SK-N-SH treated with all-trans-retinoic acid at 6 μM for 48 hours (cell line): ENCODE results near the gene ARHGAP33.

Experiments
- ATAC-seq: fragments of 200-7000 bp; cut with Tn5 transposase; 3 replicates; pipeline ENCODE4 v1.9.1; 2020; ENCODE audit warnings: mild to moderate bottlenecking, moderate library complexity
- ARNTL ChIP-seq: fragments of 450-650 bp; formaldehyde crosslinking; IDR thresholded peaks from 2 replicates; pipeline ENCODE4 v1.5.0; 2020; ENCODE audit warnings: low read depth, mild to moderate bottlenecking, moderate library complexity, borderline replicate concordance
- BACH2 ChIP-seq: fragments of 250-450 bp; sonication (Bioruptor Pico); IDR thresholded peaks from 2 replicates; pipeline ENCODE4 v1.9.0; 2021; ENCODE audit warnings: mild to moderate bottlenecking, borderline replicate concordance
- CSDC2 ChIP-seq: fragments of 250-450 bp; sonication (Bioruptor Pico); IDR thresholded peaks from 2 replicates; pipeline ENCODE4 v1.5.0; 2020; ENCODE audit warnings: mild to moderate bottlenecking, moderate library complexity
- GLIS3 ChIP-seq: fragments of 250-450 bp; sonication (Bioruptor Pico); IDR thresholded peaks from 2 replicates; pipeline ENCODE4 v1.5.0; 2020; ENCODE audit warnings: mild to moderate bottlenecking, moderate library complexity
- ISL1 ChIP-seq: fragments of 250-450 bp; sonication (Bioruptor Pico); IDR thresholded peaks from 2 replicates; pipeline ENCODE4 v2.1.2; 2022; ENCODE audit warnings: mild to moderate bottlenecking, moderate library complexity
- OSR1 ChIP-seq: fragments of 250-450 bp; sonication (Bioruptor Pico); IDR thresholded peaks from 2 replicates; pipeline ENCODE4 v1.8.0; 2022; ENCODE audit warnings: moderate library complexity, mild to moderate bottlenecking, inconsistent platforms
- PPARA ChIP-seq: fragments of 250-450 bp; sonication (Bioruptor Pico); IDR thresholded peaks from 2 replicates; pipeline ENCODE4 v1.5.0; 2020; ENCODE audit warnings: mild to moderate bottlenecking, borderline replicate concordance
- RARB ChIP-seq: fragments of 250-450 bp; sonication (Bioruptor Pico); IDR thresholded peaks from 2 replicates; pipeline ENCODE4 v1.8.0; 2021; ENCODE audit warnings: mild to moderate bottlenecking, moderate library complexity
- SNAI2 ChIP-seq: fragments of 250-450 bp; sonication (Bioruptor Pico); IDR thresholded peaks from 2 replicates; pipeline ENCODE4 v1.5.0; 2020; ENCODE audit warnings: mild to moderate bottlenecking, moderate library complexity
- TCF4 ChIP-seq: fragments of 250-450 bp; sonication (Bioruptor Pico); IDR thresholded peaks from 2 replicates; pipeline ENCODE4 v1.8.0; 2021; ENCODE audit warnings: mild to moderate bottlenecking, moderate library complexity, borderline replicate concordance
- TOX ChIP-seq: fragments of 250-450 bp; sonication (Bioruptor Pico); IDR thresholded peaks from 2 replicates; pipeline ENCODE4 v1.8.0; 2021; ENCODE audit warnings: mild to moderate bottlenecking, moderate library complexity, borderline replicate concordance
- ZC3H10 ChIP-seq: fragments of 250-450 bp; sonication (Bioruptor Pico); IDR thresholded peaks from 2 replicates; pipeline ENCODE4 v1.5.1; 2021; ENCODE audit warnings: mild to moderate bottlenecking, moderate library complexity
- ZFP3 ChIP-seq: fragments of 250-450 bp; sonication (Bioruptor Pico); IDR thresholded peaks from 2 replicates; pipeline ENCODE4 v1.5.0; 2020; ENCODE audit warnings: mild to moderate bottlenecking, moderate library complexity
- ZNF565 ChIP-seq: fragments of 450-650 bp; formaldehyde crosslinking; conservative IDR thresholded peaks from 2 replicates; pipeline ENCODE4 v1.5.0; 2020; ENCODE audit warnings: low read depth, mild to moderate bottlenecking, moderate library complexity
- ZNF70 ChIP-seq: fragments of 450-650 bp; formaldehyde crosslinking; IDR thresholded peaks from 2 replicates; pipeline ENCODE4 v1.5.0; 2020; ENCODE audit warnings: mild to moderate bottlenecking, moderate library complexity
- ZNF8 ChIP-seq: fragments of 450-650 bp; formaldehyde crosslinking; IDR thresholded peaks from 2 replicates; pipeline ENCODE4 v1.5.0; 2020; ENCODE audit warnings: mild to moderate bottlenecking, moderate library complexity
- TF ChIP-seq, protein P1 (sequence below): fragments of 250-450 bp; sonication (Bioruptor Pico); IDR thresholded peaks from 2 replicates; pipeline ENCODE4 v1.5.1; 2021; ENCODE audit warnings: mild to moderate bottlenecking, moderate library complexity
- TF ChIP-seq, protein P2 (sequence below): fragments of 250-450 bp; sonication (Bioruptor Pico); IDR thresholded peaks from 2 replicates; pipeline ENCODE4 v1.8.0; 2021; ENCODE audit warnings: low read depth, mild to moderate bottlenecking, moderate library complexity, borderline replicate concordance
- TF ChIP-seq, protein P3 (sequence below): fragments of 250-450 bp; sonication (Bioruptor Pico); IDR thresholded peaks from 2 replicates; pipeline ENCODE4 v1.5.1; 2020; ENCODE audit warnings: low read depth, mild to moderate bottlenecking, moderate library complexity
- TF ChIP-seq, protein P4 (sequence below): fragments of 250-450 bp; sonication (Bioruptor Pico); IDR thresholded peaks from 2 replicates; pipeline ENCODE4 v1.8.0; 2020; ENCODE audit warnings: mild to moderate bottlenecking, moderate library complexity, borderline replicate concordance
- TF ChIP-seq, protein P5 (sequence below): fragments of 250-450 bp; sonication (Bioruptor Pico); IDR thresholded peaks from 2 replicates; pipeline ENCODE4 v1.5.0; 2020; ENCODE audit warnings: mild to moderate bottlenecking, moderate library complexity

ARHGAP33 gene

DNA sequence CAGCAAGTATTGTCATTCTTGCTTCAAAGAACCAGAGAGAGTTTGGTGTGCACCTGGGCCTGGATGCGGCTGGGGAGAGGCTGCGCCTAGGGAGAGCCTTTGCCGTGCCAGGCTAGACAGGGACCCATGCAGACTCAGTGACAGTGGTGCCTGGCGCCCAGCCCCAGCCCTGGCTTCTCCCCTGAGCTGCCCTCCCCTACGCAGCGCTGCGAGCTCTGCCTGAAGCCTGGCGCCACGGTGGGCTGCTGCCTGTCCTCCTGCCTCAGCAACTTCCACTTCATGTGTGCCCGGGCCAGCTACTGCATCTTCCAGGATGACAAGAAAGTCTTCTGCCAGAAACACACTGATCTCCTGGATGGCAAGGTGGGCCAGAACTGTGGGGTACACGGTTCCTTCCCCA lies 45.6 kb upstream of the ARHGAP33 start:
- ATAC-seq, result no peak
- TF ChIP-seq ZNF8 (CRISPR knock-in tag) (no peak), ARNTL (CRISPR knock-in tag) (no peak), PPARA (CRISPR knock-in tag) (no peak), ZNF70 (no peak), TCF4 (CRISPR knock-in tag) (no peak), GLIS3 (CRISPR knock-in tag) (no peak), BACH2 (CRISPR knock-in tag) (no peak), ISL1 (no peak), TOX (CRISPR knock-in tag) (no peak), CSDC2 (no peak), RARB (no peak), OSR1 (no peak)
- TF ChIP-seq, protein P1, sequence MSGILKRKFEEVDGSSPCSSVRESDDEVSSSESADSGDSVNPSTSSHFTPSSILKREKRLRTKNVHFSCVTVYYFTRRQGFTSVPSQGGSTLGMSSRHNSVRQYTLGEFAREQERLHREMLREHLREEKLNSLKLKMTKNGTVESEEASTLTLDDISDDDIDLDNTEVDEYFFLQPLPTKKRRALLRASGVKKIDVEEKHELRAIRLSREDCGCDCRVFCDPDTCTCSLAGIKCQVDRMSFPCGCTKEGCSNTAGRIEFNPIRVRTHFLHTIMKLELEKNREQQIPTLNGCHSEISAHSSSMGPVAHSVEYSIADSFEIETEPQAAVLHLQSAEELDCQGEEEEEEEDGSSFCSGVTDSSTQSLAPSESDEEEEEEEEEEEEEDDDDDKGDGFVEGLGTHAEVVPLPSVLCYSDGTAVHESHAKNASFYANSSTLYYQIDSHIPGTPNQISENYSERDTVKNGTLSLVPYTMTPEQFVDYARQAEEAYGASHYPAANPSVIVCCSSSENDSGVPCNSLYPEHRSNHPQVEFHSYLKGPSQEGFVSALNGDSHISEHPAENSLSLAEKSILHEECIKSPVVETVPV (CRISPR knock-in tag), result no peak
- TF ChIP-seq, protein P2, sequence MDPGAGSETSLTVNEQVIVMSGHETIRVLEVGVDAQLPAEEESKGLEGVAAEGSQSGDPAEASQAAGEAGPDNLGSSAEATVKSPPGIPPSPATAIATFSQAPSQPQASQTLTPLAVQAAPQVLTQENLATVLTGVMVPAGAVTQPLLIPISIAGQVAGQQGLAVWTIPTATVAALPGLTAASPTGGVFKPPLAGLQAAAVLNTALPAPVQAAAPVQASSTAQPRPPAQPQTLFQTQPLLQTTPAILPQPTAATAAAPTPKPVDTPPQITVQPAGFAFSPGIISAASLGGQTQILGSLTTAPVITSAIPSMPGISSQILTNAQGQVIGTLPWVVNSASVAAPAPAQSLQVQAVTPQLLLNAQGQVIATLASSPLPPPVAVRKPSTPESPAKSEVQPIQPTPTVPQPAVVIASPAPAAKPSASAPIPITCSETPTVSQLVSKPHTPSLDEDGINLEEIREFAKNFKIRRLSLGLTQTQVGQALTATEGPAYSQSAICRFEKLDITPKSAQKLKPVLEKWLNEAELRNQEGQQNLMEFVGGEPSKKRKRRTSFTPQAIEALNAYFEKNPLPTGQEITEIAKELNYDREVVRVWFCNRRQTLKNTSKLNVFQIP (CRISPR knock-in tag), result no peak

DNA sequence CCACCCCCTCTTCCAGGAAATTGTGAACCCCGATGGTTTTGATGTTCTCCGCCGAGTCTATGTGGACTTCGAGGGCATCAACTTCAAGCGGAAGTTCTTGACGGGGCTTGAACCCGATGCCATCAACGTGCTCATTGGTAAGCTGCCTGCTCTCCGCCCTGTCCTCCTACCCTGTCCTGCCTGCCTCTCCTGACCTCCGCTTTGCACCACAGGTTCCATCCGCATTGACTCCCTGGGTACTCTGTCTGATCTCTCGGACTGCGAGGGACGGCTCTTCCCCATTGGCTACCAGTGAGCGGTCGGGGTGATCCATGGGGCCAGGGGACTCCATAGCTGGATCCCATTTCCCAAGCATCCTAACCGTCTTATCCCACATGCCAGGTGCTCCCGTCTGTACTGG lies 45.0 kb upstream of the ARHGAP33 start:
- ATAC-seq, result no peak
- TF ChIP-seq OSR1 (no peak), ISL1 (no peak), ZNF70 (no peak), SNAI2 (CRISPR knock-in tag) (no peak), ZC3H10 (no peak), ZNF8 (CRISPR knock-in tag) (no peak), ZFP3 (no peak), ARNTL (CRISPR knock-in tag) (no peak), ZNF565 (CRISPR knock-in tag) (no peak)
- TF ChIP-seq, protein P3, sequence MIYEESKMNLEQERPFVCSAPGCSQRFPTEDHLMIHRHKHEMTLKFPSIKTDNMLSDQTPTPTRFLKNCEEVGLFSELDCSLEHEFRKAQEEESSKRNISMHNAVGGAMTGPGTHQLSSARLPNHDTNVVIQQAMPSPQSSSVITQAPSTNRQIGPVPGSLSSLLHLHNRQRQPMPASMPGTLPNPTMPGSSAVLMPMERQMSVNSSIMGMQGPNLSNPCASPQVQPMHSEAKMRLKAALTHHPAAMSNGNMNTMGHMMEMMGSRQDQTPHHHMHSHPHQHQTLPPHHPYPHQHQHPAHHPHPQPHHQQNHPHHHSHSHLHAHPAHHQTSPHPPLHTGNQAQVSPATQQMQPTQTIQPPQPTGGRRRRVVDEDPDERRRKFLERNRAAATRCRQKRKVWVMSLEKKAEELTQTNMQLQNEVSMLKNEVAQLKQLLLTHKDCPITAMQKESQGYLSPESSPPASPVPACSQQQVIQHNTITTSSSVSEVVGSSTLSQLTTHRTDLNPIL, result no peak
- TF ChIP-seq, protein P2 (CRISPR knock-in tag), result no peak
- TF ChIP-seq, protein P4, sequence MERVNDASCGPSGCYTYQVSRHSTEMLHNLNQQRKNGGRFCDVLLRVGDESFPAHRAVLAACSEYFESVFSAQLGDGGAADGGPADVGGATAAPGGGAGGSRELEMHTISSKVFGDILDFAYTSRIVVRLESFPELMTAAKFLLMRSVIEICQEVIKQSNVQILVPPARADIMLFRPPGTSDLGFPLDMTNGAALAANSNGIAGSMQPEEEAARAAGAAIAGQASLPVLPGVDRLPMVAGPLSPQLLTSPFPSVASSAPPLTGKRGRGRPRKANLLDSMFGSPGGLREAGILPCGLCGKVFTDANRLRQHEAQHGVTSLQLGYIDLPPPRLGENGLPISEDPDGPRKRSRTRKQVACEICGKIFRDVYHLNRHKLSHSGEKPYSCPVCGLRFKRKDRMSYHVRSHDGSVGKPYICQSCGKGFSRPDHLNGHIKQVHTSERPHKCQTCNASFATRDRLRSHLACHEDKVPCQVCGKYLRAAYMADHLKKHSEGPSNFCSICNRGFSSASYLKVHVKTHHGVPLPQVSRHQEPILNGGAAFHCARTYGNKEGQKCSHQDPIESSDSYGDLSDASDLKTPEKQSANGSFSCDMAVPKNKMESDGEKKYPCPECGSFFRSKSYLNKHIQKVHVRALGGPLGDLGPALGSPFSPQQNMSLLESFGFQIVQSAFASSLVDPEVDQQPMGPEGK (CRISPR knock-in tag), result no peak
- TF ChIP-seq, protein P5, sequence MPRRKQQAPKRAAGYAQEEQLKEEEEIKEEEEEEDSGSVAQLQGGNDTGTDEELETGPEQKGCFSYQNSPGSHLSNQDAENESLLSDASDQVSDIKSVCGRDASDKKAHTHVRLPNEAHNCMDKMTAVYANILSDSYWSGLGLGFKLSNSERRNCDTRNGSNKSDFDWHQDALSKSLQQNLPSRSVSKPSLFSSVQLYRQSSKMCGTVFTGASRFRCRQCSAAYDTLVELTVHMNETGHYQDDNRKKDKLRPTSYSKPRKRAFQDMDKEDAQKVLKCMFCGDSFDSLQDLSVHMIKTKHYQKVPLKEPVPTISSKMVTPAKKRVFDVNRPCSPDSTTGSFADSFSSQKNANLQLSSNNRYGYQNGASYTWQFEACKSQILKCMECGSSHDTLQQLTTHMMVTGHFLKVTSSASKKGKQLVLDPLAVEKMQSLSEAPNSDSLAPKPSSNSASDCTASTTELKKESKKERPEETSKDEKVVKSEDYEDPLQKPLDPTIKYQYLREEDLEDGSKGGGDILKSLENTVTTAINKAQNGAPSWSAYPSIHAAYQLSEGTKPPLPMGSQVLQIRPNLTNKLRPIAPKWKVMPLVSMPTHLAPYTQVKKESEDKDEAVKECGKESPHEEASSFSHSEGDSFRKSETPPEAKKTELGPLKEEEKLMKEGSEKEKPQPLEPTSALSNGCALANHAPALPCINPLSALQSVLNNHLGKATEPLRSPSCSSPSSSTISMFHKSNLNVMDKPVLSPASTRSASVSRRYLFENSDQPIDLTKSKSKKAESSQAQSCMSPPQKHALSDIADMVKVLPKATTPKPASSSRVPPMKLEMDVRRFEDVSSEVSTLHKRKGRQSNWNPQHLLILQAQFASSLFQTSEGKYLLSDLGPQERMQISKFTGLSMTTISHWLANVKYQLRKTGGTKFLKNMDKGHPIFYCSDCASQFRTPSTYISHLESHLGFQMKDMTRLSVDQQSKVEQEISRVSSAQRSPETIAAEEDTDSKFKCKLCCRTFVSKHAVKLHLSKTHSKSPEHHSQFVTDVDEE, result no peak
- TF ChIP-seq, protein P1 (CRISPR knock-in tag), result no peak
